Measurements from ENCODE around the gene C1QTNF8.

DNA sequence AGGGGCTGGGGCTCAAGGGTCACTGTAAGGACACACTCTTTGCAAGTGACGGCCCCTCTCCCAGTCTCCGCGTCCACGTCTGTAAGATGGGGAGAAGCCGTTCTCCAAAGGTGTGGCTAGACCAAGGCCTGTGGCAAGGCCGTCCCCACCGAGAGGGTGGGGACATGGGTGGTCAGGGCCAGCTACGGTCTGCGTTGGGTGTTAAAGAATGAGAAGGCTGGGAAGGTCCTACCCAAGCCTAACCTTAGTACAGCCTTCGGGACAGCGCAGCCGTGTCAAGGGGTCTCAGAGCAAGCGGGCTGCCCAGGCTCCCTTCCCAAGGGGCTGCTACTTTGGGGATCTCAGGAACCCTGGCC, 1.9 kb downstream of the C1QTNF8 start:
- TF ChIP-seq, protein P1, sequence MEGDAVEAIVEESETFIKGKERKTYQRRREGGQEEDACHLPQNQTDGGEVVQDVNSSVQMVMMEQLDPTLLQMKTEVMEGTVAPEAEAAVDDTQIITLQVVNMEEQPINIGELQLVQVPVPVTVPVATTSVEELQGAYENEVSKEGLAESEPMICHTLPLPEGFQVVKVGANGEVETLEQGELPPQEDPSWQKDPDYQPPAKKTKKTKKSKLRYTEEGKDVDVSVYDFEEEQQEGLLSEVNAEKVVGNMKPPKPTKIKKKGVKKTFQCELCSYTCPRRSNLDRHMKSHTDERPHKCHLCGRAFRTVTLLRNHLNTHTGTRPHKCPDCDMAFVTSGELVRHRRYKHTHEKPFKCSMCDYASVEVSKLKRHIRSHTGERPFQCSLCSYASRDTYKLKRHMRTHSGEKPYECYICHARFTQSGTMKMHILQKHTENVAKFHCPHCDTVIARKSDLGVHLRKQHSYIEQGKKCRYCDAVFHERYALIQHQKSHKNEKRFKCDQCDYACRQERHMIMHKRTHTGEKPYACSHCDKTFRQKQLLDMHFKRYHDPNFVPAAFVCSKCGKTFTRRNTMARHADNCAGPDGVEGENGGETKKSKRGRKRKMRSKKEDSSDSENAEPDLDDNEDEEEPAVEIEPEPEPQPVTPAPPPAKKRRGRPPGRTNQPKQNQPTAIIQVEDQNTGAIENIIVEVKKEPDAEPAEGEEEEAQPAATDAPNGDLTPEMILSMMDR (conservative IDR thresholded peaks at IDR 0.05; ENCODE audit: low read depth, low read length), result no peak
- TF ChIP-seq EZH2phosphoT487 (IDR thresholded peaks at IDR 0.05; ENCODE audit: borderline replicate concordance, low read length), result no peak
